Activated B cell treated with CpG ODN at 0.5 μM for 24 hours (primary cell): ENCODE results near the gene IRX1. TPM values are rescaled to one million over a fixed set of nuclear protein-coding genes. Genes with fewer than 3 reads are reported as not detected.

ENCODE experiments used
- ATAC-seq: fragments of 200-7000 bp; cut with Tn5 transposase; one replicate; pipeline ENCODE4 v1.10.0; 2021; ENCODE audit warnings: low read depth, mild to moderate bottlenecking, moderate library complexity
- CTCF ChIA-PET: fragments of 350-600 bp; sonication (Branson Sonifier 250); formaldehyde crosslinking; loops from one replicate; lab custom pipeline; 2021; ENCODE audit warnings: antibody characterized with exemption; lab: Charles Lee
- POLR2A ChIA-PET: fragments of 350-600 bp; sonication (Branson Sonifier 250); formaldehyde crosslinking; loops from one replicate; lab custom pipeline; 2021; ENCODE audit warnings: antibody characterized with exemption; lab: Charles Lee
- DNase-seq: peaks from one replicate; pipeline ENCODE4 v3.0.0; 2022
- H3K27ac Mint-ChIP-seq: one replicate; pipeline ENCODE4 v1.8.0; 2020; ENCODE audit warnings: mixed read lengths
- H3K27me3 Mint-ChIP-seq: one replicate; pipeline ENCODE4 v1.8.0; 2021; ENCODE audit warnings: mixed read lengths
- H3K36me3 Mint-ChIP-seq: one replicate; pipeline ENCODE4 v1.8.0; 2021; ENCODE audit warnings: low read depth, mixed read lengths
- H3K4me1 Mint-ChIP-seq: one replicate; pipeline ENCODE4 v1.8.0; 2021; ENCODE audit warnings: mixed read lengths
- H3K4me3 Mint-ChIP-seq: one replicate; pipeline ENCODE4 v1.8.0; 2020; ENCODE audit warnings: mild to moderate bottlenecking, mixed read lengths
- H3K9me3 Mint-ChIP-seq: one replicate; pipeline ENCODE4 v1.8.0; 2020; ENCODE audit warnings: mixed read lengths
- intact Hi-C: fragments of 100-400 bp; cut with micrococcal nuclease; formaldehyde crosslinking; loops from one replicate; pipeline ENCODE4 v1.15.1; 2024
- total RNA-seq: library from RNA; stranded (reverse); gene quantifications from 2 replicates; pipeline ENCODE4 v1.2.3, GENCODE V29; 2022
- TF ChIP-seq, protein P1 (sequence below): fragments of 200-600 bp; IDR thresholded peaks from one replicate; pipeline ENCODE4 v1.8.0; 2022; ENCODE audit warnings: antibody characterized with exemption, mild to moderate bottlenecking

The IRX1 gene
- total RNA-seq, 1 donor from 2014 or later = not detected

GRCh38 chr5:3584724-3585531 is 10.7 kb upstream of the IRX1 start:
- POLR2A ChIA-PET = no interaction called here
- Mint-ChIP-seq H3K9me3 (no peaks in the 10 kb centered on the region), H3K36me3 (no peaks in the 10 kb centered on the region), H3K27me3 (peaks cover 19% of the 10 kb centered on the region), H3K27ac (no peak overlapping the region), H3K4me1 (no peaks in the 10 kb centered on the region), H3K4me3 (no peak overlapping the region)
- CTCF ChIA-PET = no interaction called here
- ATAC-seq (no peak), DNase-seq (no peak)
- intact Hi-C loops = no loop called here
- TF ChIP-seq, protein P1, sequence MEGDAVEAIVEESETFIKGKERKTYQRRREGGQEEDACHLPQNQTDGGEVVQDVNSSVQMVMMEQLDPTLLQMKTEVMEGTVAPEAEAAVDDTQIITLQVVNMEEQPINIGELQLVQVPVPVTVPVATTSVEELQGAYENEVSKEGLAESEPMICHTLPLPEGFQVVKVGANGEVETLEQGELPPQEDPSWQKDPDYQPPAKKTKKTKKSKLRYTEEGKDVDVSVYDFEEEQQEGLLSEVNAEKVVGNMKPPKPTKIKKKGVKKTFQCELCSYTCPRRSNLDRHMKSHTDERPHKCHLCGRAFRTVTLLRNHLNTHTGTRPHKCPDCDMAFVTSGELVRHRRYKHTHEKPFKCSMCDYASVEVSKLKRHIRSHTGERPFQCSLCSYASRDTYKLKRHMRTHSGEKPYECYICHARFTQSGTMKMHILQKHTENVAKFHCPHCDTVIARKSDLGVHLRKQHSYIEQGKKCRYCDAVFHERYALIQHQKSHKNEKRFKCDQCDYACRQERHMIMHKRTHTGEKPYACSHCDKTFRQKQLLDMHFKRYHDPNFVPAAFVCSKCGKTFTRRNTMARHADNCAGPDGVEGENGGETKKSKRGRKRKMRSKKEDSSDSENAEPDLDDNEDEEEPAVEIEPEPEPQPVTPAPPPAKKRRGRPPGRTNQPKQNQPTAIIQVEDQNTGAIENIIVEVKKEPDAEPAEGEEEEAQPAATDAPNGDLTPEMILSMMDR = no peak

DNA sequence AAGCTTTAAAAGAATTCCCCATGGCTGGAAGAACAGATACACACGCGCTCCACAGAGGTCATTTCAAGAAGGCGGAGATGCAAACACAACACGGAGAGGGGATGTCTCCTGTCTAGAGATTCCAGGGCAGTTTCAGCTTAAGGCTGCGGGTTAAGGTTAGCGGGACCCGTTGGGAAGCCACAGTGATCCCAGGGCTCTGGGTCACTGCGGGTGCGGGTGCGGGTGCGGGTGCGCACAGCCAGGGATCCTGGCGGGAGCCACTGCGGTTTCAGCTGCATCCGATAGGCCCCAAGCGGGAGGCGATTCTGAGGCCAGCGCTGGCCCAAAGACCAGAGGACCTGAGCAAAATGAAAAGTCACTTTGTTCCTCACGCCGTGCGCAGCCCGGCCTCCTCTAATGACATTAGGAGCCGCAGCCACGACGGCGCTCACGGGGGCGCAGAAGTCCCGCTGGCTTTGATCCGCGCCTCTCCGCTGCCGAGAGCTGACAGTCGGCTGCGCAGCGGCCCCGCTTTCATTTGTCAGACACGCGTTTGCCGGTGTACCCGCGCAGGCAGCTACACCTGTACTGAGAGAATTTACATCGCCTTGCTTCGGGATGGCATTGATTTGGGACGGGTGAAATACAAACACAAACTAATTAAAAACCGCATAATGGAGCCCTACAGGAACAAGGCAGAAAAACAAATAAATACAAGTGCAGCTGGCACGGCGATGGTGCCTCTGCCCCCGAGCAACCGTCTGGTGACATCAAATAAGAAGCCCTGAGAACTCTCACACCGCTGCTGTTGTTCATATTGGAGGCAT is 5.3 kb upstream of the IRX1 start:
- H3K4me1 Mint-ChIP-seq = no peaks in the 10 kb centered on the region
- ChIA-PET POLR2A (no interaction called here), CTCF (no interaction called here)
- no peak for ATAC-seq
- no peaks in the 10 kb centered on the region for H3K36me3 Mint-ChIP-seq
- peaks cover 49% of the 10 kb centered on the region for H3K27me3 Mint-ChIP-seq
- no peaks in the 10 kb centered on the region for H3K9me3 Mint-ChIP-seq
- intact Hi-C loops = loop anchor here (10.0 kb wide), 1 partner anchor 836 kb away; the partner anchor contains the start of gene IRX2
- no peak for DNase-seq
- H3K4me3 Mint-ChIP-seq = no peak overlapping the region
- no peak overlapping the region for H3K27ac Mint-ChIP-seq
- TF ChIP-seq, protein P1 = no peak

DNA sequence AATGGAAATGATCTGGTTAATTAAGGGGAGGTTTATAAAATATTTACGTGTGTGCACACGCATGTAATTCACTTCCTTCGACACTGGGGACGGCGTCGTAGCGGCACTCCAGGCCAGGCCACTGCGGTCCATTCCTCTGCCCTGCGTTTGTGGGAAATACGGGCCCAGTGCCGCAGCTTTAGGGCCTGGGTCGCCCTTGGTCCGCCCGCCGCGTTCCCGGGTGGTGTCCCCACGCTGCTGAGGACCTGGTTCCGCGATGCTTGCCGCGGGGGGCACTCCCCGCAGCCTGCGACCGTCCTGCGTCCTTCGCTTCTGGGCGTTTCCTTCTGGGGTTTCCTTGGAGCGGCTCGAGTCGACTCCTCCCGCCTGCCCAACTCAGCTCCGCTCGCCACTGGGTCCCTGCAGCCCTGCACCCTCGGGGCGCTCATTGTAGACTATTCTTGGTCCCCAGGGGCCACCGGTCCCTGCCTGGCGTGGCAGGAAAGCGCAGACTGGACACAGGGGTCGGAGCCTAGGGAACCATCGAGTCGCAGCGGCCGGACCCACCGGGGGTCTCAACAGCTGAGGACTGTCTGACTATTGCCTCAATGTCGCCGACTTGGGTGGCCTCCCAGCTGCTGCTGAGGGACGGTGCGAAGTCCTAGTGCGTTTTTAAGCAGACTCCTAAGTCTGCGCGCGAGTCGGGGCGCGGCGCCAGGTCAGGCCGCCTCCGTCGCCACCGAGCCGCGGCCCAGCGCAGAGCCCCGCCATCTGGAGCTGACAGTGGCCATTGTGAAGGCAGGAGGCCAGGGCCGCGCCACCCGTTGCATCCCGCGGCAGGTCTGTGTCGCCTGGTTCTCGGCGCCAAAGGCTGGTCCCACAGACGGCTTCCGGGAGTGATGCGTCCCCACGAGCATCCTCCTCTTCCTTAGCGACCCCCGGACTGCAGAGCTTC is 4.4 kb upstream of the IRX1 start:
- Mint-ChIP-seq H3K4me3 (no peak overlapping the region), H3K4me1 (no peaks in the 10 kb centered on the region), H3K36me3 (no peaks in the 10 kb centered on the region), H3K9me3 (no peaks in the 10 kb centered on the region), H3K27me3 (peaks cover 49% of the 10 kb centered on the region), H3K27ac (no peak overlapping the region)
- TF ChIP-seq, protein P1 = no peak
- ChIA-PET POLR2A (no interaction called here), CTCF (no interaction called here)
- DNase-seq (no peak), ATAC-seq (no peak)
- intact Hi-C loops = loop anchor here (10.0 kb wide), 1 partner anchor 836 kb away; the partner anchor contains the start of gene IRX2

DNA sequence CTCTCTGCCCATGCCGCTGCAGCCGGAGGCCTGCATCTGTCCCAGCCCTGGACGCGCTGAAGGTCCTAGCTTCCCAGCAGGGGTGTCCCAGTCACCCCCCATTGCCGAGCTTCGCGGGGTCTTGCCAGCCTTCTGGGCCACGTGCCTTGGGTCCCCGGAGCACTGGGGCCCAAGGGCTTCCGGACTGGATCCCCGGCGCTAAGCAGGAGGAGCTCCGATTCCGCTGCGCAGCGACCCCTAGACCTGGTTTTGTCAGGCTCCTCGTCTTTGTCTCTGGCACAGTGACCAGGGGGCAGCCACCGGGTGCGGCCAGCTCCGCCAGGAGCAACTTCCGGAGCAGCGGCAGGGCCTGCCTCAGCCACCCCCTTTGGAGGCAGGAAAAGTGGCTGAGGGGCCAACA is 3.3 kb upstream of the IRX1 start:
- Mint-ChIP-seq H3K4me1 (no peaks in the 10 kb centered on the region), H3K36me3 (no peaks in the 10 kb centered on the region), H3K27ac (no peak overlapping the region), H3K27me3 (peaks cover 54% of the 10 kb centered on the region), H3K9me3 (no peaks in the 10 kb centered on the region), H3K4me3 (no peak overlapping the region)
- intact Hi-C loops = loop anchor here (10.0 kb wide), 1 partner anchor 837 kb away; the partner anchor contains the start of gene IRX2
- ChIA-PET CTCF (no interaction called here), POLR2A (no interaction called here)
- no peak for ATAC-seq
- no peak for DNase-seq
- TF ChIP-seq, protein P1 = no peak
